Heart right ventricle (tissue), 16 donors: ENCODE measurements around the gene NAA50. TPM values are rescaled to one million over a fixed set of nuclear protein-coding genes. Genes with fewer than 3 reads are reported as not detected.

ENCODE experiments used
- ATAC-seq, 8 donors: fragments of 200-7000 bp; cut with Tn5 transposase; one replicate each; pipeline ENCODE4 v1.9.1; 2020; ENCODE audit warnings: mild to moderate bottlenecking in 8 of 8, moderate library complexity in 8 of 8, moderate number of reproducible peaks in 1 of 8
- DNase-seq, 2 donors: peaks; one replicate each; pipeline ENCODE4 v3.0.0-alpha.2; 2020
- H3K27ac ChIP-seq, 10 donors: fragments of 200-600 bp; sonication (generic) in 2 of 10; one replicate each; pipeline versions ENCODE4 v1.5.0 to v1.8.0; 2020 to 2022; ENCODE audit warnings: mild to moderate bottlenecking in 3 of 10
- H3K27me3 ChIP-seq, 7 donors: fragments of 200-600 bp; one replicate each; pipeline ENCODE4 v1.8.0; 2021 to 2022; ENCODE audit warnings: mild to moderate bottlenecking in 2 of 7
- H3K36me3 ChIP-seq, 9 donors: fragments of 200-600 bp; sonication (generic) in 1 of 9; one replicate each; pipeline versions ENCODE4 v1.5.0 to v1.8.0; 2020 to 2022; ENCODE audit warnings: mild to moderate bottlenecking in 2 of 9
- H3K4me1 ChIP-seq, 9 donors: fragments of 200-600 bp; sonication (generic) in 1 of 9; one replicate each; pipeline versions ENCODE4 v1.5.0 to v1.8.0; 2020 to 2022; ENCODE audit warnings: mild to moderate bottlenecking in 4 of 9
- H3K4me3 ChIP-seq, 10 donors: fragments of 200-600 bp; sonication (generic) in 2 of 10; one replicate each; pipeline versions ENCODE4 v1.5.0 to v1.8.0; 2020 to 2022; ENCODE audit warnings: mild to moderate bottlenecking in 7 of 10, moderate library complexity in 2 of 10
- H3K9me3 ChIP-seq, 11 donors: fragments of 200-600 bp in 10 of 11; sonication (generic) in 2 of 11; one replicate each; pipeline versions ENCODE4 v1.5.0 to v1.8.0; 2013 to 2022; ENCODE audit warnings: mild to moderate bottlenecking in 2 of 11, control low read depth in 1 of 11, moderate library complexity in 1 of 11
- CTCF ChIP-seq, 9 donors: fragments of 200-600 bp; sonication (generic) in 2 of 9; IDR thresholded peaks; one replicate each; pipeline versions ENCODE4 v1.5.0 to v1.8.0; 2021 to 2022; ENCODE audit warnings: antibody characterized with exemption in 9 of 9, mild to moderate bottlenecking in 5 of 9, moderate library complexity in 1 of 9
- WGBS, 2 donors: extraction: QIAGEN DNeasy Blood & Tissue Kit; methylation state at CpG; one replicate each; pipeline ENCODE4 v1.1.7; 2013; ENCODE audit warnings: inconsistent platforms in 1 of 2; 5-methylcytosine and 5-hydroxymethylcytosine counted together
- intact Hi-C, 10 donors: fragments of 100-400 bp; cut with DNase I; formaldehyde crosslinking; loops; one replicate each; pipeline versions ENCODE4 v1.11.1 to v1.14.2; 2022
- polyA plus RNA-seq, 2 donors: library from polyadenylated mRNA; stranded (reverse); fragments of 200-250 nt; gene quantifications; one replicate each; pipeline ENCODE4 v1.2.3, GENCODE V29; 2013
- total RNA-seq, 10 donors: library from RNA; stranded (reverse); fragmentation: NEBNext Ultra II Directional in 3 of 10; extraction: Animal tissue kit (Norgen Biotek cat#: 25700) in 3 of 10; gene quantifications; one replicate each; pipeline versions ENCODE4 v1.2.1 to v1.2.4, GENCODE V29; 2021 to 2023
- donor health status: Arrhythmogenic right ventricular cardiomyopathy.
- donor health status: ischemic (EF 13 %, LVEDD 7.1; RV severe dilation, severe dysfunction).
- donor health status: healthy with polysubstance abuse.
- donor health status: DM: no; HTN: yes; CAD: no.
- donor health status: DM: no; HTN: no; CAD: no.
- donor health status: ischemic (EF 25% LVEDD 6.9; RV normal size, moderate dysfunction).
- donor health status: ischemic (EF 25% LVEDD 5.7; RV mildly dilated, moderate dysfunction).
- donor health status: healthy.
- donor health status: DM: yes; HTN: yes; CAD: no.
- donor health status: Ischemic cardiomyopathy.
- donor health status: ischemic (EF 35%, LVEDD 5.7; RV mildly dilated, moderate dysfunction).
- donor health status: nonischemic (EF 11% LVEDD 7.7; RV severe dilation, severe dysfunction).
- donor health status: DM: yes; HTN: yes; CAD: no.
- donor health status: PGD.
- donor health status: ischemic (EF 29% LVEDD 5.4; RV normal size, mild dysfunction).
- donor health status: nonischemic (EF 23%, LVEDD 6.1; RV moderate dilation, normal function).

The NAA50 gene
- total and polyA plus RNA-seq, 12 donors = 9.9 to 108 (median 73.1) TPM

GRCh38 chr3:113758389-113759024 is 12.5 kb upstream of the NAA50 start:
- no peaks in the 10 kb centered on the region for H3K36me3 ChIP-seq
- TF ChIP-seq CTCF (IDR thresholded peaks at IDR 0.05) = no peak
- peaks cover 0 to 19% (median 7%) of the 10 kb centered on the region in 9 donors for H3K4me1 ChIP-seq
- intact Hi-C loops = no loop called here
- H3K4me3 ChIP-seq = no peak overlapping the region
- H3K9me3 ChIP-seq = peaks cover 0 to 15% (median 6%) of the 10 kb centered on the region in 11 donors
- 98 to 100% methylated on average over 1 of the region's 1 CpG for WGBS, 2 donors
- no peak overlapping the region for H3K27ac ChIP-seq
- ATAC-seq (no peak), DNase-seq (no peak)
- no peaks in the 10 kb centered on the region for H3K27me3 ChIP-seq

- intact Hi-C loops = no loop called here
- no peaks in the 10 kb centered on the region for H3K27me3 ChIP-seq
- DNase-seq (no peak), ATAC-seq (no peak)
- H3K4me3 ChIP-seq = no peak overlapping the region
- H3K4me1 ChIP-seq = peaks cover 0 to 49% (median 13%) of the 10 kb centered on the region in 9 donors
- no peak for TF ChIP-seq CTCF (IDR thresholded peaks at IDR 0.05)
- peaks cover 0 to 15% (median 6%) of the 10 kb centered on the region in 11 donors for H3K9me3 ChIP-seq
- peak overlapping the region in 1 of 10 donors; percentile 8 for H3K27ac ChIP-seq
- WGBS, 2 donors = 78 to 83% methylated on average over 5 of the region's 5 CpGs
- no peaks in the 10 kb centered on the region for H3K36me3 ChIP-seq
Observed at GRCh38 chr3:113754494-113755159, 8.6 kb upstream of the NAA50 start.

- Histone ChIP-seq H3K4me3 (no peak overlapping the region), H3K27ac (no peak overlapping the region), H3K36me3 (no peaks in the 10 kb centered on the region), H3K27me3 (no peaks in the 10 kb centered on the region), H3K4me1 (peaks cover 0 to 60% (median 18%) of the 10 kb centered on the region in 9 donors), H3K9me3 (peaks cover 0 to 9% (median 4%) of the 10 kb centered on the region in 11 donors)
- intact Hi-C loops = no loop called here
- ATAC-seq = no peak
- 75 to 81% methylated on average over 4 of the region's 4 CpGs for WGBS, 2 donors
- DNase-seq = no peak
- TF ChIP-seq CTCF (IDR thresholded peaks at IDR 0.05) = no peak
Observed at GRCh38 chr3:113753376-113753985, 7.4 kb upstream of the NAA50 start.

GRCh38 chr3:113751141-113751540 is 5.1 kb upstream of the NAA50 start:
- Histone ChIP-seq H3K27ac (no peak overlapping the region), H3K4me1 (peaks cover 3 to 71% (median 29%) of the 10 kb centered on the region in 9 donors), H3K27me3 (no peaks in the 10 kb centered on the region), H3K36me3 (no peaks in the 10 kb centered on the region), H3K9me3 (no peaks in the 10 kb centered on the region), H3K4me3 (no peak overlapping the region)
- no peak for TF ChIP-seq CTCF (IDR thresholded peaks at IDR 0.05)
- no peak for DNase-seq
- ATAC-seq = no peak
- intact Hi-C loops = no loop called here
